ENCODE data around the gene STAG1.
"Not testable (repeated sequence)": the region's sequence is repeated elsewhere in the genome, so short reads cannot be mapped to it uniquely, and the experiment has no call there.

STAG1 gene

DNA sequence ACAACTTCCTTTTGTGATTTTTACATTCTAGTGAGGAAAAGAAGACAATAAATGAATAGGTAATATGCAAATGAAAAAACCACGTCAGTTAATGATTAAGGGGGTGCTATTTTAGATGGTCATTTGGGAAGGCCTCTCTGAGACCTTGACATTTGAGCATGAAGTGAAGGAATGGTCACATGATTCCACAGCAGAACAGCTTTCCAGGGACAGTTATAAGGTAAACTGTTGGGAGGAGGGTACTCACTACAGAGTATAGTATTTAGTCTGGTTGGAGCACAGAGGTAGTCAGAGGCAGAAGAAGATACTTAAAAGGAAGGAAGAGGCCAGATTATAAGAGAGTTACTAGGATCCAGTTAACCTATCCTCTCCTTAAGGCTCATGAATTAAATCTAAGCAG lies 246.5 kb downstream of the STAG1 start:
- TF ChIP-seq, protein P1, sequence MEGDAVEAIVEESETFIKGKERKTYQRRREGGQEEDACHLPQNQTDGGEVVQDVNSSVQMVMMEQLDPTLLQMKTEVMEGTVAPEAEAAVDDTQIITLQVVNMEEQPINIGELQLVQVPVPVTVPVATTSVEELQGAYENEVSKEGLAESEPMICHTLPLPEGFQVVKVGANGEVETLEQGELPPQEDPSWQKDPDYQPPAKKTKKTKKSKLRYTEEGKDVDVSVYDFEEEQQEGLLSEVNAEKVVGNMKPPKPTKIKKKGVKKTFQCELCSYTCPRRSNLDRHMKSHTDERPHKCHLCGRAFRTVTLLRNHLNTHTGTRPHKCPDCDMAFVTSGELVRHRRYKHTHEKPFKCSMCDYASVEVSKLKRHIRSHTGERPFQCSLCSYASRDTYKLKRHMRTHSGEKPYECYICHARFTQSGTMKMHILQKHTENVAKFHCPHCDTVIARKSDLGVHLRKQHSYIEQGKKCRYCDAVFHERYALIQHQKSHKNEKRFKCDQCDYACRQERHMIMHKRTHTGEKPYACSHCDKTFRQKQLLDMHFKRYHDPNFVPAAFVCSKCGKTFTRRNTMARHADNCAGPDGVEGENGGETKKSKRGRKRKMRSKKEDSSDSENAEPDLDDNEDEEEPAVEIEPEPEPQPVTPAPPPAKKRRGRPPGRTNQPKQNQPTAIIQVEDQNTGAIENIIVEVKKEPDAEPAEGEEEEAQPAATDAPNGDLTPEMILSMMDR (IDR thresholded peaks at IDR 0.05; ENCODE audit: borderline replicate concordance, insufficient read depth, low read depth, low read length) = no peak
- no peak overlapping the region for H3K4me3 ChIP-seq (ENCODE audit: low read depth, low read length)

DNA sequence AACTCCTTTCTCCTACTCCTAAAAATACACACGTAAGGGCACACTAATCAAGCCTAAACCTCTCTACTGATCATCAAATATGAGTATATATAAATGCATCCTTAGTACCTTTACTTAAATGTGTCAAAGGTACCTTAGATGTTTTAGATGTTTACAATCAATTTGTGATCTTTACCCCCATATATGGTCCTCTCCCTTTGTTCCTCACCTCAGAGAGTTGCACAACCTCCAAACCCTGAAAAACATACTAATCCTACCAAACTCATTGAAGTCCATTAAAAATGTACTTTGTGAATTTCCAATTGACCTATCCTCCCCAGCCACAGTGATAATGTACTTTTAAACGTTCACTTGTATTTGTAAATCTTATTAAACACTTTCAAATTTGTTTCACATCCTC lies 249.1 kb downstream of the STAG1 start:
- TF ChIP-seq, protein P1 (IDR thresholded peaks at IDR 0.05; ENCODE audit: borderline replicate concordance, insufficient read depth, low read depth, low read length) = no peak
- H3K4me3 ChIP-seq (ENCODE audit: low read depth, low read length) = no peak overlapping the region

DNA sequence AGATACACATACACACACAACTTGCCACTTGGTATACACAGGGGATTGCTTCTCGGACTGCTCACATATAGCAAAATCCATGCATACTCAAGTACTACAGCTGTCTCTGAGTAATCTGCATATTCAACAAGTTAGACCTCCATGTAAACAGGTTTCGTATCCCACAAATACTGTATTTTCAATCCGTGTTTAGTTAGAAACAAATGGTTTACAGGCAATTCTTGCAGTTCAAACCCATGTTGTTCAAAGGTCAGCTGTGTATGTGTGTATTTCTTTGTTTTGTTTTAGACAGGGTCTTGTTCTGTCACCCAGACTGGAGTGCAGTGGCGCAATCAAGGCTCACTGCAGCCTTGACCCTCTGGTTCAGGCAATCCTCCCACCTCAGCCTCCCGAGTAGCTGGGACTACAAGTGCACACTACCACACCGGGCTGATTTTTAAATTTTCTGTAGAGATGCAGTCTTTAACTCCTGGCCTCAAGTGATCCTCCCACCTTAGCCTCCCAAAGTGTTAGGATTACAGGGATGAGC lies 253.2 kb downstream of the STAG1 start:
- H3K4me3 ChIP-seq (ENCODE audit: low read depth, low read length) = no peak overlapping the region
- TF ChIP-seq, protein P1 (IDR thresholded peaks at IDR 0.05; ENCODE audit: borderline replicate concordance, insufficient read depth, low read depth, low read length) = no peak

DNA sequence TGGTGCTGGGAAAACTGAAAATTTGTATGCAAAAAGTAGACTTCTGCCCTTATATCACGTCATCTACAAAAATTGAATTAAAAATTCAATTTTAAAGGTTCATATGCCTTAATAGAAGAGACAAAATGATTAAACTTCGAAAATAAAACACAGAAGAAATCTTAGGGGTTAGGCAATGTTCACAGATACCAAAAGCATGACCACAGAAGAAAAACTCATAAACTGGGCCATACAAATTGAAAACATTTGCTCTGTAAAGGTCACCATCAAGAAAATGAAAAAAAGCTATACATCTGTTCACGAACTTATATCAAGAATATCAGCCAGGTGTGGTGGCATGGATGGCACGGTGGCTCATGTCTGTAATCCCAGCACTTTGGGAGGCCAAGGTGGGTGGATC lies 257.0 kb downstream of the STAG1 start:
- H3K4me3 ChIP-seq (ENCODE audit: low read depth, low read length) = no peak overlapping the region
- TF ChIP-seq, protein P1 (IDR thresholded peaks at IDR 0.05; ENCODE audit: borderline replicate concordance, insufficient read depth, low read depth, low read length) = no peak

DNA sequence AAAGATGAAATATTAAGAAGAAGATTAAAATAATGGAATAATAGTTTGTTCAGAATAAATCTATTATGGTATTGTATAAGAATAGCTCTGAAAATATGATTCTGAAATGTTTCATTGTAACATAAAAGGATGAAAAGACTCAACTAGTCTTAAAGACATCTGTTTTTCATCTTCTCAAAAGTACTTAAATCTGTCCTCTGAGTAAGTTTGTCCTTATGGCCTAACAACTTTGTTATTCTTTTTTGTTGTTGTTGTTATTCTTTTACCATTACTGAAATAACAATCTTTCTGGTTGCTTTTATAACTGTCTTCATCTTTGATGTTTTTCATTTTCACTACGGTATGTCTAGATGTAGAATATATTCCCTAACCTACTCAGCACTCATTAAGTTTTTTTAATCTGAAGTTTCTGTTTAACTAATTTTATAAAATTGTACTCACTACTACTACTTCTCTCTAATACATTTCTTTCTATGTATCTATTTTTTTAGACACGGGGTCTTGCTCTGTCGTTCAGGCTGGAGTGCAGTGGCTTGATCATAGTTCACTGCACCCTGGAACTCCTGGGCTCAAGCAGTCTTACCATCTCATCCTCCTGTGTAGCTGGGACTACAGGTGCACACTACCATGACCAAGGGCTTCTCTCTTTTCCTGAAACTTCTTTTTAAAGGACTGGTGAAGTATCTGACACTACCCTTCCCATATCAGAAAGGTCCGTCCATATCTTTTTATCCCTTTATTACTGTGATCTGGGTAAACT lies 261.4 kb downstream of the STAG1 start:
- no peak overlapping the region for H3K4me3 ChIP-seq (ENCODE audit: low read depth, low read length)
- TF ChIP-seq, protein P1 (IDR thresholded peaks at IDR 0.05; ENCODE audit: borderline replicate concordance, insufficient read depth, low read depth, low read length) = no peak

DNA sequence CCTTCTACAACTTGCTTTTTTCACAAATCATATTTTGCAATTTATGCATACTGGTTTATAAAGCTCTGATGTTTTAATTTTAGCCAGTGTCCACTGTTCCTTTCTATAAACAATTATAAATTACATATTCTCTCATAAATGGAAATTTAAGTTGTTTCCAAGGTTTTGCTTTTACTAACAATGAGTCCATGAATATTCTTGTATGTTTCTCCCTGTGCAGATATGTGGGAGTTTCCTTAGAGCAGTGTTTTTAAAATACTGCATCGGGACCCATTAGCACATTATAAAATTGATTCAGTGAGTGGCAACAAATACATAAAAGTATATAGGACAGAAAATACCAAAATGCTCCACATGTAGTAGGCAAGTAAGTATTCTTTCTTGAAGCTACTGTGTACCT lies 266.4 kb downstream of the STAG1 start:
- H3K4me3 ChIP-seq (ENCODE audit: low read depth, low read length) = no peak overlapping the region
- TF ChIP-seq, protein P1 (IDR thresholded peaks at IDR 0.05; ENCODE audit: borderline replicate concordance, insufficient read depth, low read depth, low read length) = no peak

DNA sequence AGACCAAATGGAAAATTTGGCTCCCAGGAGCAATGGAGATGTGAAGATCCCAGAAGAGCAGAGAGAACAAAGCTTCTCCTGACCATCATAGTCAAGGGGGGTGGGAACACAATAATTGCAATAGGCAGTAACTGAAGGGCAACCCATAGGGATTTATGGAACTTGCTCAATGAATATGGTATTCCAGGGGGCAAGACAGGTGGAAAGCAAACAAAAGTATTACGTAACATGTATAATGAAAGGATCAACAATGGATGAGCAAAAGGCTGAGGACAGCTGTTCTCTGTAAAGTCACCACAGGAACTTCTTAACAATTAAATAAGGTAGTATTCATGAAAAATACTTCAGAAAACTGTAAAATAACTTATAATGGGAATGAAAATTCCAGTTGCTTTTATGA lies 275.9 kb downstream of the STAG1 start:
- TF ChIP-seq, protein P1 (IDR thresholded peaks at IDR 0.05; ENCODE audit: borderline replicate concordance, insufficient read depth, low read depth, low read length) = no peak
- H3K4me3 ChIP-seq (ENCODE audit: low read depth, low read length) = no peak overlapping the region

DNA sequence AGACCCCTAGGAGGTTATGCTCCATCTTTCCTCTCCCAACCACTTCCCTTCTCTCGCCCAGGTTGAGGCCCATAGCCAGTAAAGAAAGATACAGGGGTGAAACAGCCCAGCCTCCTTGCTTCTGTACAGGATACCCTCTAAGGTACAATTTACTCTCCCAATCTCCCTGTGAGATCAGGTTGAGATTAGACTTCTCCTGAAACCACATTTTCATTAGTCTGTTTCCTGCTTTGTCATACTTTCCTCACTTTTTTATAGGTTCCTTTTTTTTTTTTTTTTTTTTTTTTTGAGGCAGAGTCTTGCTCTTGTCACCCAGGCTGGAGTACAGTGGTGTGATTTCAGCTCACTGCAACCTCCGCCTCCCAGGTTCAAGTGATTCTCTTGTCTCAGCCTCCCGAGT lies 277.3 kb downstream of the STAG1 start:
- H3K4me3 ChIP-seq (ENCODE audit: low read depth, low read length) = not testable (repeated sequence)
